ENCODE results near the gene CCR1. TPM values are rescaled to one million over a fixed set of nuclear protein-coding genes. Genes with fewer than 3 reads are reported as not detected.
"Not testable (repeated sequence)": the region's sequence is repeated elsewhere in the genome, so short reads cannot be mapped to it uniquely, and the experiment has no call there.

CCR1 gene
- total RNA-seq, 1 donor from 2014 or later = 39.7 TPM

DNA sequence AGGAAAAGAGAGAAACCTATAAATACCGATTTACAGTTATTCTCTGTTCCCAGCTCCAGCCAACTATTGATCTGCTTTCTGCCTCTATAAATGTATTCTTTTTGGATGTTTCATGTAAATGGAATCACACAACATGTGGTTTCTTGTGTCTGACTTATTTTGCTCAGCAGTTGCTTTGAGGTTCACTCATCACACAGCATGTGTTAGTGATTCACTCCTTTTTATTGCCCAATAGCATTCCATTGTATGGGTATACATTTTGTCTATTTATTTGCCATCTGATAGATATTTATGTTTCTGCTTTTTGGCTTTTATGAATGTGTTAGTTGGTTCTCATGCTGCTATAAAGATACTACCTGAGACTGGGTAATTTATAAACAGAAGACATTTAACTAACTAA is 23.6 kb downstream of the CCR1 start:
- no peak for DNase-seq (ENCODE audit: low spot score)

DNA sequence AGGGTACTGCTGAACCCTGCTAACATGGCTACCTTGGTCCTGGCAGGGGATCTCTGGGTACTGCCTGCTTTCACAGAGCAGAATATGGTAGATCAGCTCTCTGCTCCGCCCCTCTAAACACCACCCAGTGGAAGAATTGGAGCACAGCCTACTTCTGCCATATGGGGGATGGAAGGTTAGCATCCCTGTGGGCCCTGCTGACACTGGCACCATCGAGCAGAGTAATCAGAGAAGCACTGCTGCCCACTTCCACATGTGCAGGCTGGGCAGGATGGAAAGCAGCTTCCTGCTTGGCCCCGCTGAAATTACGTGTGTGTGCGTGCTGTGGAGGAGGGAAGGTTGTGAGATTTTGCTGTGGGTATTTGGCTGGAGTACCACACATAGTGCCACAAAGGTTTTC is 24.8 kb downstream of the CCR1 start:
- DNase-seq (ENCODE audit: low spot score) = no peak

DNA sequence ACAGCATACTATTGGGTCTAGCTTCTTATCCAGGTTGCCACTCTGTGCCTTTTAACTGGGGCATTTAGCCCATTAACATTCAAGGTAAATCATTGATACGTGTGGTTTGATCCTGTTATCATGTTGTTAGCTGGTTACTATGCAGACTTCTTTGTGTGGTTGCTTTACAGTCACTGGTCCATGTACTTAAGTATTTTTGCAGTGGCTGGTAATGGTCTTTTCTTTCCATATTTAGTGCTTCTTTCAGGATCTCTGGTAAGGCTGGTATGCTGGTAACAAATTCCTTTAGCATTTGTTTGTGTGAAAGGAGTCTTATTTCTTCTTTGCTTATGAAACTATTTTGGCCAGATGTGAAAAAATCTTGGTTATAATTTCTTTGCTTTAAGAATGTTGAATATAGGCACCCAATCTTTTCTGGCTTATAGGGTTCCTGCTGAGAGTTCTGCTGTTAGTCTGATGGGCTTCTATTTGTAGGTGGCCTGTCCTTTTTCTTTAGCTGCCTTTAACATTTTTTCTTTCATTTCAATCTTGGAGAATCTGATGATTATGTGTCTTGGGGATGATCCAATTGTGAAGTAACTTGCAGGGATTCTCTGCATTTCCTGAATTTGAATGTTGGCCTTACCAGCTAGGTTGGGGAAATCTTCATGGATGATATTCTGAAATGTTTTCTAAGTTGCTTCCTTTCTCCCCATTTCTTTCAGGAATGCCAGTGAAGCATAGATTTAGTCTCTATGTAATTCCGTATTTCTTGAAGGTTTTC is 39.3 kb downstream of the CCR1 start:
- no peak for DNase-seq (ENCODE audit: low spot score)

DNA sequence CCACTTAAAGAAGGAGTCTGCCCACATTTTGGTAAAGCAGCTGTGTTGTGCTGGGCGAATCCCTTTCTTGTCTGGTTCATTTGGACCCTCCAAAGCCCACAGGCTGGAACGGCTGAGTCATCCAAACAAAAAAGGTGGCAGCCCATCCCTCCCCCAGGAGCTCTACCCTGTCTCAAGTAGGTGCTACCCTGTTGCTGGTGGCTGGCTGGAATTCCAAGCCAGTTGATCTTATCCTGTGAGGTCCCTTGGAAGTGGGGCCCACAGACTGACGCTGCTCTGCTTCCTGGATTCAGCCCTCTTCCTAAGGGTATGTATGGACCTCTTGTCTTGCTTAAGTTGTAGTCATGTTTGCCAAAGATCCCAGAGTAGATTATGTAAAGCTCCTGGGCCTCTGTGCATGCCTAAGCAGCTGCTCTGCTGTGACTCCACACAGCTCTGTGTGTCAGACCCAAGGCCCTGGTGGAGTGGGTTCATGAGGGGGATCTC is 44.5 kb downstream of the CCR1 start:
- DNase-seq (ENCODE audit: low spot score) = no peak

DNA sequence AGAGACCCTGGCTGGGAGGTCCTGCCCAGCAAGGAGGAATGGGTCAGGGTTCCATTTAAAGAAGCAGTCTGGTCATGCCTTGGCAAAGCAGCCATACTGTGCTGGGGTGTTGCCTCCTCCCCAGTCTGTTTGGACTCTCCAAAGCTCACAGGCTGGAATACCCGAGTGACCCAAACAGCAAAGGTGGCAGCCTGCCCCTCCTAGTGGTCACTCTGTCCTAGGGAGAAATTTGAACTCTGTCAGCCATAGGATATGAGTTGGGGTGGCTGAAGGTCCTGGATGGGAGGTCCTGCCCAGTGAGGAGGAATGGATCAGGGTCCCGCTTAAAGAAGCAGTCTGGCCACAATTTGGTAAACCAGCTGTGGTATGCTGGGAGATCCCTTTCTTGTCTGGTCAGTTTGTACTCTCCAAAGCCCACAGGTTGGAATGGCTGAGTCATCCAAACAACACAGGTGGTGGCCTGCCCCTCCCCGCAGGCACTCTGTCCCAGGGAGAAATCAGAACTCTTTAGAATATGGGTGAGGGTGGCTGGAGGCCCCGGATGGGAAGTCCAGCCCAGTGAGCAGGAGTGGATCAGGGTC is 45.0 kb downstream of the CCR1 start:
- no peak for DNase-seq (ENCODE audit: low spot score)

DNA sequence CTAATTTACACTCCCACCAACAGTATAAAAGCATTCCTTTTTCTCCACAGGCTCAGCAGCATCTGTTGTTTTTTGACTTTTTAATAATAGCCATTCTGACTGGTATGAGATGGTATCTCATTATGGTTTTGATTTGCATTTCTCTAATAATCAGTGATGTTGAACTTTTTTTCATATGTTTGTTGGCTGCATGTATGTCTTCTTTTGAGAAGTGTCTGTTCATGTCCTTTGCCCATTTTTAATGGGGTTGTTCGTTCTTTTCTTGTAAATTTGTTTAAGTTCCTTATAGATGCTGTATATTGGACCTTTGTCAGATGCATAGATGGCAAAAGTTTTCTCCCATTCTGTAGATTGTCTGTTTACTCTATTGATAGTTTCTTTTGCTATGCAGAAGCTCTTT is 50.4 kb downstream of the CCR1 start:
- DNase-seq (ENCODE audit: low spot score) = not testable (repeated sequence)

DNA sequence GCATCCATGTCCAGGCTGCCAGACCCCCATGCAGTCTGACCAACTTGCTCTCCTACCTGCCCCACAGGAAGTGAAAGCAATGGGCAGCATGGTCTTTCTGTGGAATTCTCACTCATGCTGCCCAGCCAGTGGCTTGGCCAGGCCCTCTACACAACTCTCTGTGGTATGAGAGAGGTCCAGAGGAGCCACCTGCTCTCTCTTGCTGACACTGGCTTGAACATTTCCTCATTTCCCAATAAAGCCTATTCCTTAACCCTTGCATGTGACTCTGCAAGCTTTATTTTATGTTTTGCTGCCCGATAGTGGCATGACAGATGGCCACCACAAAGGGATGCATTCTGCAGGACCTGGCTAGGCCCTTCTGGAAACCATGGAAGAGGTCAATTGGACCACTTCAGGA is 53.8 kb downstream of the CCR1 start:
- DNase-seq (ENCODE audit: low spot score) = no peak

Other genes with a start within 250 kb of the CCR1 start
- 43.5 TPM for gene FYCO1, start 212.5 kb downstream of the CCR1 start, total RNA-seq
- gene XCR1, start 180.8 kb downstream of the CCR1 start, total RNA-seq = 0.16 TPM
- not detected for gene CCR3, start 34.1 kb upstream of the CCR1 start, total RNA-seq
- 3.3 TPM for gene CCR2, start 145.8 kb upstream of the CCR1 start, total RNA-seq
- 1.7 TPM for gene CCR5, start 162.6 kb upstream of the CCR1 start, total RNA-seq
- 8.8 TPM for gene CCRL2, start 198.9 kb upstream of the CCR1 start, total RNA-seq